AG09319 (cell line): ENCODE data around the gene ANAPC2.

Source experiments
- DNase-seq: peaks from one replicate; pipeline ENCODE4 v3.0.0-alpha.2; 2010; ENCODE audit warnings: low read depth; ENCODE audit errors: extremely low read depth
- CTCF ChIP-seq: IDR thresholded peaks from 2 replicates; pipeline ENCODE4 v1.5.1; 2011; ENCODE audit warnings: low read depth, mild to moderate bottlenecking, inconsistent platforms, low read length, moderate library complexity

ANAPC2 gene

GRCh38 chr9:137233143-137233980 lies 45.0 kb upstream of the ANAPC2 start:
- TF ChIP-seq CTCF = no peak
- DNase-seq = no peak

- DNase-seq = no peak
- no peak for TF ChIP-seq CTCF
Measured at GRCh38 chr9:137232510-137232909, 44.1 kb upstream of the ANAPC2 start.

GRCh38 chr9:137232101-137232500 lies 43.7 kb upstream of the ANAPC2 start:
- no peak for DNase-seq
- no peak for TF ChIP-seq CTCF

- TF ChIP-seq CTCF = no peak
- no peak for DNase-seq
Measured at GRCh38 chr9:137231372-137232039, 43.1 kb upstream of the ANAPC2 start.

GRCh38 chr9:137230705-137231371 lies 42.5 kb upstream of the ANAPC2 start, which contains the start of gene SLC34A3:
Gene SLC34A3 (plus strand): TSS chr9:137230901. CDS start chr9:137231703, 802 bp downstream.
- DNase-seq = no peak
- no peak for TF ChIP-seq CTCF

GRCh38 chr9:137229903-137230704 lies 41.7 kb upstream of the ANAPC2 start:
- no peak for TF ChIP-seq CTCF
- DNase-seq = no peak
